Left lung (tissue), 10 donors: ENCODE measurements around the gene CPE. TPM values are rescaled to one million over a fixed set of nuclear protein-coding genes. Genes with fewer than 3 reads are reported as not detected.

ENCODE experiments used
- ATAC-seq: fragments of 200-7000 bp; cut with Tn5 transposase; one replicate; pipeline ENCODE4 v1.9.1; 2020; ENCODE audit warnings: moderate library complexity
- DNase-seq, 4 donors: peaks; one replicate each; pipeline ENCODE4 v3.0.0-alpha.2; 2013 to 2020
- H3K27ac ChIP-seq, 2 donors: fragments of 200-600 bp; sonication (generic) in 1 of 2; one replicate each; pipeline versions ENCODE4 v1.5.0 to v1.8.0; 2020 to 2021
- H3K27me3 ChIP-seq, 2 donors: fragments of 200-600 bp; sonication (generic) in 1 of 2; one replicate each; pipeline versions ENCODE4 v1.5.0 to v1.8.0; 2020 to 2021
- H3K36me3 ChIP-seq, 2 donors: fragments of 200-600 bp; sonication (generic) in 1 of 2; one replicate each; pipeline versions ENCODE4 v1.5.0 to v1.8.0; 2020 to 2021
- H3K4me1 ChIP-seq, 2 donors: fragments of 200-600 bp; one replicate each; pipeline ENCODE4 v1.8.0; 2021
- H3K4me3 ChIP-seq, 2 donors: fragments of 200-600 bp; sonication (generic) in 1 of 2; one replicate each; pipeline versions ENCODE4 v1.5.0 to v1.8.0; 2020 to 2021; ENCODE audit warnings: mild to moderate bottlenecking in 1 of 2
- H3K9me3 ChIP-seq, 2 donors: fragments of 200-600 bp; sonication (generic) in 1 of 2; one replicate each; pipeline versions ENCODE4 v1.5.0 to v1.8.0; 2020 to 2021
- intact Hi-C, 2 donors: fragments of 100-400 bp; cut with DNase I; formaldehyde crosslinking; loops; one replicate each; pipeline versions ENCODE4 v1.11.2 to v1.14.2; 2022
- polyA plus RNA-seq, 6 donors: library from polyadenylated mRNA; unstranded; fragments of 120-200 nt; gene quantifications; one replicate each; pipeline ENCODE4 v1.2.1, GENCODE V29; 2013; ENCODE audit not compliant: insufficient read length in 6 of 6
- total RNA-seq, 2 donors: library from RNA; stranded (reverse); fragmentation: NEBNext Ultra II Directional; extraction: Animal tissue kit (Norgen Biotek cat#: 25700); gene quantifications; one replicate each; pipeline ENCODE4 v1.2.1, GENCODE V29; 2021
- TF ChIP-seq, protein P1 (sequence below), 2 donors: fragments of 200-600 bp; sonication (generic) in 1 of 2; IDR thresholded peaks; one replicate each; pipeline versions ENCODE4 v1.5.0 to v1.8.0; 2021; ENCODE audit warnings: antibody characterized with exemption in 2 of 2
- donor health status: DM: no; HTN: yes; CAD: no.
- donor health status: DM: no; HTN: no; CAD: no.

CPE gene
- total and polyA plus RNA-seq, 8 donors, result 24.5 to 222 (median 161) TPM

DNA sequence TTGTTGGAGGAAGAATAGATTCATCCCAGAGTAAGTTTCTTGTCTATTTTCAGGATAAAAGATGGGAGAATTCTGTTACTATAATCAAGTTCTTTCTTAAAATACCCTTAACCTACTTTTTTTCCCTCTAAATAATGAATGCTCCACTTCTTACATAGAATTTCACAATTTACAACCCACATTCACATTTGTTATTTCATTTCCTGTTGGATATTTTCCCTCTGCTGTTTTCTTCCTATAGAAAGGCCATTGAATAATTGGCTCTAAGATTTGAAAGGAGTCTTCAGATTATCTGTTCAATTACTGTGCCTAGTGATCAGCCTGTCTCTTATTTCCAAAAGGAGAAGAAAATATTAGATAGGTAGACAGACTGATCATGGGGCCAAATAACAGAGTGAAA is 79.7 kb downstream of the CPE start:
- no peak for ATAC-seq
- TF ChIP-seq, protein P1, sequence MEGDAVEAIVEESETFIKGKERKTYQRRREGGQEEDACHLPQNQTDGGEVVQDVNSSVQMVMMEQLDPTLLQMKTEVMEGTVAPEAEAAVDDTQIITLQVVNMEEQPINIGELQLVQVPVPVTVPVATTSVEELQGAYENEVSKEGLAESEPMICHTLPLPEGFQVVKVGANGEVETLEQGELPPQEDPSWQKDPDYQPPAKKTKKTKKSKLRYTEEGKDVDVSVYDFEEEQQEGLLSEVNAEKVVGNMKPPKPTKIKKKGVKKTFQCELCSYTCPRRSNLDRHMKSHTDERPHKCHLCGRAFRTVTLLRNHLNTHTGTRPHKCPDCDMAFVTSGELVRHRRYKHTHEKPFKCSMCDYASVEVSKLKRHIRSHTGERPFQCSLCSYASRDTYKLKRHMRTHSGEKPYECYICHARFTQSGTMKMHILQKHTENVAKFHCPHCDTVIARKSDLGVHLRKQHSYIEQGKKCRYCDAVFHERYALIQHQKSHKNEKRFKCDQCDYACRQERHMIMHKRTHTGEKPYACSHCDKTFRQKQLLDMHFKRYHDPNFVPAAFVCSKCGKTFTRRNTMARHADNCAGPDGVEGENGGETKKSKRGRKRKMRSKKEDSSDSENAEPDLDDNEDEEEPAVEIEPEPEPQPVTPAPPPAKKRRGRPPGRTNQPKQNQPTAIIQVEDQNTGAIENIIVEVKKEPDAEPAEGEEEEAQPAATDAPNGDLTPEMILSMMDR (IDR thresholded peaks at IDR 0.05), result no peak
- intact Hi-C loops, result no loop called here

DNA sequence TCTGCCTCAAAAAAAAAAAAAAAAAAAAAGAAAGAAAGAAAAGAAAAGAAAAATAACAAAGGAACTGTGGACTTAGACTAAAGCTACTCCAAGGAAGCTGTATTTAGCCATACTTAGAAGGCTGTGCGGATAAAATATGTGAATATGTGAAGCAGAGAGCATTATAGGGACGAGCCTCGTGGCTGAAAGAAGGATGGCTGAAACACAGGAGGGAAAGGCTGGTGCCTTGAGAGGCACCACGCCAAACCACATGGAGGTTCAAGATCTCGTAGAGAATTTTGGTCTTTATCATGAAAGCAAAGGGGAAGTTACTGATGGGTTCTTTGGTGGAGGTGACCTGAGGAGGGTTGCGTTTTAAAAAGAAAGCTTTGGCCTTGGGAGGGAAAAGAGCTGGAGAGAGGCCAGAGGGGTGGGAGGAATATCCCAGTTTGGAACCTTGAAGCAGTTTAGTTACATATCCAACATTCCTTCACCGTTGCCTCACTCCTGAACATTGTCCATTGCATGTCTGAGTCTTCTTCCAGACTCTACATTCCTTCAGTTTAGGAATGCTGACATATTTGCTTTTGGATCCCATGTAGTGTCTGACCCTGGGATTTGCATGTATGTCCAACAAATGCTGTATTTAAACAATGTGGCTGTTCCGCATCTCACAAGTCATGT is 82.5 kb downstream of the CPE start:
- ATAC-seq (peak; percentile 32), DNase-seq (no peak)
- intact Hi-C loops, result loop anchor here in 1 of 2 donors (5.0 kb wide), 1 partner anchor 329 kb away; no protein-coding TSS in a partner anchor
- Histone ChIP-seq H3K9me3 (no peaks in the 10 kb centered on the region), H3K27ac (no peak overlapping the region), H3K27me3 (no peaks in the 10 kb centered on the region), H3K36me3 (no peaks in the 10 kb centered on the region), H3K4me3 (no peak overlapping the region), H3K4me1 (peaks cover 0 to 4% of the 10 kb centered on the region in 2 donors)
- TF ChIP-seq, protein P1 (IDR thresholded peaks at IDR 0.05), result no peak

More for the DNA sequence above, 79.7 kb downstream of the CPE start:
- H3K36me3 ChIP-seq, result no peaks in the 10 kb centered on the region
- no peak for DNase-seq
- no peaks in the 10 kb centered on the region for H3K9me3 ChIP-seq
- no peak overlapping the region for H3K4me3 ChIP-seq
- H3K4me1 ChIP-seq, result peaks cover 0 to 4% of the 10 kb centered on the region in 2 donors
- no peaks in the 10 kb centered on the region for H3K27me3 ChIP-seq
- H3K27ac ChIP-seq, result no peak overlapping the region

DNA sequence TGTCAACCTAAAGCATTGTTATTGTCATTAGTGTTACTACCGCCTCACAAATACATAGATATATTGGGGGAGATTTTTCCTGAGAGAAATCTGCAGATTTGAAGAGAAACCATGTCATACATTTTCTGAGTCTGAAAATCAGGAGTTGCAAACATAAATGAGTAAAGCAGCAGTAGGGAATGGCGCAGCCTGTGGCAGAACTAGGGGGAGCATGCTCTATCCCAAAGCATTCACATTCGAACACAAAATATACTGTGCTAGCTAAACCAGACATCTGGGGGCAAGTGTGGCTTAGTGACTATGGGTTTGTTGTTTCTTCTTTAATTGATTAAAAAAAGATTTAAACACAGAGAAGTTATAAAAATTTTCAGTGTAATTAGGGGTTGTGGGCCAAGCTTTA is 83.2 kb downstream of the CPE start:
- H3K36me3 ChIP-seq, result no peaks in the 10 kb centered on the region
- ATAC-seq, result no peak
- H3K9me3 ChIP-seq, result no peaks in the 10 kb centered on the region
- H3K4me1 ChIP-seq, result peaks cover 0 to 4% of the 10 kb centered on the region in 2 donors
- intact Hi-C loops, result loop anchor here in 1 of 2 donors (5.0 kb wide), 1 partner anchor 330 kb away; no protein-coding TSS in a partner anchor
- TF ChIP-seq, protein P1 (IDR thresholded peaks at IDR 0.05), result no peak
- H3K27me3 ChIP-seq, result no peaks in the 10 kb centered on the region
- no peak overlapping the region for H3K4me3 ChIP-seq
- H3K27ac ChIP-seq, result no peak overlapping the region
- DNase-seq, result no peak

DNA sequence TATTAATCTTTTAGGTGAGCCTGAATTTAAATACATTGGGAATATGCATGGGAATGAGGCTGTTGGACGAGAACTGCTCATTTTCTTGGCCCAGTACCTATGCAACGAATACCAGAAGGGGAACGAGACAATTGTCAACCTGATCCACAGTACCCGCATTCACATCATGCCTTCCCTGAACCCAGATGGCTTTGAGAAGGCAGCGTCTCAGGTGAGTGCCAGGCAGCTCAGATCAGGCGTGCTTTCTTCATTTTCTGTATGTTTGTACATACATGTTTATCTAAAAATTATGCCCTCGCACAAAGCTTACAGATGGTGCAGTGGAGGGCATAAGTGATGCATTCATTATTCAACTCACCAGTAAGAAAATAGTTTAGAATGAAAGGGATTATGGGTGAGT is 85.6 kb downstream of the CPE start:
- no peaks in the 10 kb centered on the region for H3K9me3 ChIP-seq
- H3K27ac ChIP-seq, result no peak overlapping the region
- TF ChIP-seq, protein P1 (IDR thresholded peaks at IDR 0.05), result no peak
- ATAC-seq (no peak), DNase-seq (no peak)
- H3K27me3 ChIP-seq, result no peaks in the 10 kb centered on the region
- H3K4me3 ChIP-seq, result no peak overlapping the region
- H3K36me3 ChIP-seq, result no peaks in the 10 kb centered on the region
- intact Hi-C loops, result loop anchor here in 1 of 2 donors (5.0 kb wide), 1 partner anchor 332 kb away; no protein-coding TSS in a partner anchor
- no peaks in the 10 kb centered on the region for H3K4me1 ChIP-seq

DNA sequence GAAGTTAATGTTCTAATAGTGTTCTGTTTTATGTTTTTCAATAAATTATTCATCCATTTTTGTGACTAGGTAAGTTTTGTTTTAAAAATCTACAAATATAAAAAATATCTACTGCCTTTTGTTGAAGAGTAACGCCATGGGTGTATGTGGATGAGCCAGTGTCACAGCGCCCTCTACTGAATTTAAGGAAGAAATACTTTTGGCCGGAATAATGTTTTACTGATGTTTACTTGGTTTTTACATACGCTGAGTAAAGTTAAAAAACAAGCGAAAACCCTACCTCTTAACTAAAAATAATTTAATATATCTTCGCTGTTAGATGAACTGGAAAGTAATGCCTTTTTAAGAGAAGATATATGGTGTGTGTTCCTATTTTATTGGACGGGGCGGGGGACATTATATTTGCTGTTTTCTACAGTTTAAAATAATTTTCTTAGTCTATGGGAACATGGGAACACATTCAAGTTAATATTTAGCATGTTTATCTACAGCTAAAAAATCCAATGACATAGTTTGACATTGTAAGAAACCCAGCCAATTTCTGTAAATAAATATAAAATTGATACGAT is 86.1 kb downstream of the CPE start:
- Histone ChIP-seq H3K4me3 (no peak overlapping the region), H3K4me1 (no peaks in the 10 kb centered on the region), H3K27ac (no peak overlapping the region), H3K36me3 (no peaks in the 10 kb centered on the region), H3K9me3 (no peaks in the 10 kb centered on the region), H3K27me3 (no peaks in the 10 kb centered on the region)
- TF ChIP-seq, protein P1 (IDR thresholded peaks at IDR 0.05), result peak; percentile 57 to 80
- DNase-seq (peak in 2 of 4 donors; percentile 51 to 71), ATAC-seq (peak; percentile 88)
- intact Hi-C loops, result loop anchor here in 1 of 2 donors (5.0 kb wide), 1 partner anchor 333 kb away; no protein-coding TSS in a partner anchor
